Mucosa of descending colon (tissue), 3 donors: ENCODE results near the gene FCHSD1. TPM values are rescaled to one million over a fixed set of nuclear protein-coding genes. Genes with fewer than 3 reads are reported as not detected.
A peak's percentile ranks its signal among the peaks of the same experiment; 100 is the strongest.

ENCODE experiments used
- ATAC-seq: fragments of 200-7000 bp; cut with Tn5 transposase; one replicate; pipeline ENCODE4 v1.9.1; 2020; ENCODE audit warnings: mild to moderate bottlenecking, moderate library complexity
- DNase-seq, 3 donors: peaks; one replicate each; pipeline ENCODE4 v3.0.0-alpha.2; 2020
- H3K36me3 ChIP-seq: fragments of 200-600 bp; one replicate; pipeline ENCODE4 v1.8.0; 2021; ENCODE audit warnings: low read depth, mild to moderate bottlenecking
- H3K4me1 ChIP-seq: fragments of 200-600 bp; one replicate; pipeline ENCODE4 v1.8.0; 2021; ENCODE audit warnings: low read depth, mild to moderate bottlenecking
- H3K4me3 ChIP-seq: fragments of 200-600 bp; one replicate; pipeline ENCODE4 v1.8.0; 2021; ENCODE audit warnings: mild to moderate bottlenecking
- H3K9me3 ChIP-seq: fragments of 200-600 bp; one replicate; pipeline ENCODE4 v1.8.0; 2021; ENCODE audit warnings: mild to moderate bottlenecking
- CTCF ChIP-seq: fragments of 200-600 bp; IDR thresholded peaks from one replicate; pipeline ENCODE4 v1.8.0; 2022; ENCODE audit warnings: antibody characterized with exemption, mild to moderate bottlenecking
- intact Hi-C, 2 donors: fragments of 100-400 bp; cut with DNase I in 1 of 2; cut with micrococcal nuclease in 1 of 2; formaldehyde crosslinking; loops; one replicate each; pipeline versions ENCODE4 v1.11.0 to v1.11.1; 2022; cut with DNase I, micrococcal nuclease
- total RNA-seq, 3 donors: library from RNA; stranded (reverse); fragmentation: NEBNext Ultra II Directional in 2 of 3; extraction: Animal tissue kit (Norgen Biotek cat#: 25700) in 2 of 3; gene quantifications; one replicate each; pipeline versions ENCODE4 v1.2.1 to v1.2.4, GENCODE V29; 2021 to 2023
- donor health status: DM: no; HTN: no; CAD: no; lungs with moderate emphysema.
- donor health status: DM: no; HTN: no; CAD: no.
- donor health status: DM: no; HTN: yes; CAD: no.

The FCHSD1 gene
- total RNA-seq, 3 donors from 2014 or later, result 16.3 to 23.3 (median 17.6) TPM

- Histone ChIP-seq H3K4me1 (no peaks in the 10 kb centered on the region), H3K4me3 (no peak overlapping the region), H3K9me3 (no peaks in the 10 kb centered on the region), H3K36me3 (no peaks in the 10 kb centered on the region)
- no peak for DNase-seq
- ATAC-seq, result peak; percentile 55
- no peak for TF ChIP-seq CTCF
- intact Hi-C loops, result no loop called here
Observed at GRCh38 chr5:141597394-141597793, 53.8 kb downstream of the FCHSD1 start.

GRCh38 chr5:141596867-141597266 lies 54.4 kb downstream of the FCHSD1 start:
- Histone ChIP-seq H3K4me3 (no peak overlapping the region), H3K36me3 (no peaks in the 10 kb centered on the region), H3K9me3 (no peaks in the 10 kb centered on the region), H3K4me1 (no peaks in the 10 kb centered on the region)
- no peak for DNase-seq
- no peak for TF ChIP-seq CTCF
- ATAC-seq, result no peak
- intact Hi-C loops, result no loop called here

GRCh38 chr5:141590127-141590526 lies 61.1 kb downstream of the FCHSD1 start:
- no peaks in the 10 kb centered on the region for H3K36me3 ChIP-seq
- H3K4me3 ChIP-seq, result no peak overlapping the region
- intact Hi-C loops, result no loop called here
- no peak for TF ChIP-seq CTCF
- no peaks in the 10 kb centered on the region for H3K4me1 ChIP-seq
- no peaks in the 10 kb centered on the region for H3K9me3 ChIP-seq
- DNase-seq, result no peak
- ATAC-seq, result no peak

Other genes with a start within 250 kb of the FCHSD1 start
- gene PCDHGA9, start 248.6 kb downstream of the FCHSD1 start, total RNA-seq, result 1 to 10 TPM; 2.6 to 6.7 (median 3.2) TPM
- gene PCDHGB6, start 243.4 kb downstream of the FCHSD1 start, total RNA-seq, result 1 to 10 TPM; 2.3 to 8.5 (median 2.8) TPM
- gene PCDHGA10, start 238.4 kb downstream of the FCHSD1 start, total RNA-seq, result 1 to 10 TPM; 3.5 to 6.1 (median 4.7) TPM
- gene PCDHGB7, start 233.7 kb downstream of the FCHSD1 start, total RNA-seq, result 10 to 100 TPM in 1 of 3 donors, 1 to 10 TPM in 2; 4.2 to 17.9 (median 4.5) TPM
- 1 to 10 TPM; 1.8 to 5.6 (median 2.6) TPM for gene PCDHGA11, start 230.4 kb downstream of the FCHSD1 start, total RNA-seq
- gene PCDHGA12, start 220.9 kb downstream of the FCHSD1 start, total RNA-seq, result 1 to 10 TPM; 2.6 to 5.5 (median 3.0) TPM
- 10 to 100 TPM; 12.1 to 50.5 (median 24.5) TPM for gene PCDHGC3, start 175.5 kb downstream of the FCHSD1 start, total RNA-seq
- 1 to 10 TPM in 2 of 3 donors, under 1 TPM in 1; 0.75 to 2.6 (median 1.6) TPM for gene PCDHGC4, start 166.4 kb downstream of the FCHSD1 start, total RNA-seq
- gene PCDHGC5, start 162.3 kb downstream of the FCHSD1 start, total RNA-seq, result 1 to 10 TPM in 1 of 3 donors, under 1 TPM in 2; 0.61 to 2.6 (median 0.89) TPM
- gene DIAPH1, start 32.4 kb downstream of the FCHSD1 start, total RNA-seq, result 10 to 100 TPM; 53.3 to 87.7 (median 82.7) TPM
- gene HDAC3, start 14.6 kb downstream of the FCHSD1 start, total RNA-seq, result 10 to 100 TPM; 45.1 to 47.0 (median 45.8) TPM
- 1 to 10 TPM; 2.3 to 3.9 (median 3.3) TPM for gene RELL2, start 14.4 kb downstream of the FCHSD1 start, total RNA-seq
- gene ARAP3, start 30.8 kb upstream of the FCHSD1 start, total RNA-seq, result 10 to 100 TPM in 1 of 3 donors, 1 to 10 TPM in 2; 5.7 to 10.9 (median 8.0) TPM
- gene PCDH1, start 227.0 kb upstream of the FCHSD1 start, total RNA-seq, result 100 to 1,000 TPM in 2 of 3 donors, 10 to 100 TPM in 1; 75.1 to 159 (median 127) TPM